ENCODE measurements around the gene ANKRD33B.
A peak's percentile ranks its signal among the peaks of the same experiment; 100 is the strongest.
"Not testable (repeated sequence)": the region's sequence is repeated elsewhere in the genome, so short reads cannot be mapped to it uniquely, and the experiment has no call there.

The ANKRD33B gene

DNA sequence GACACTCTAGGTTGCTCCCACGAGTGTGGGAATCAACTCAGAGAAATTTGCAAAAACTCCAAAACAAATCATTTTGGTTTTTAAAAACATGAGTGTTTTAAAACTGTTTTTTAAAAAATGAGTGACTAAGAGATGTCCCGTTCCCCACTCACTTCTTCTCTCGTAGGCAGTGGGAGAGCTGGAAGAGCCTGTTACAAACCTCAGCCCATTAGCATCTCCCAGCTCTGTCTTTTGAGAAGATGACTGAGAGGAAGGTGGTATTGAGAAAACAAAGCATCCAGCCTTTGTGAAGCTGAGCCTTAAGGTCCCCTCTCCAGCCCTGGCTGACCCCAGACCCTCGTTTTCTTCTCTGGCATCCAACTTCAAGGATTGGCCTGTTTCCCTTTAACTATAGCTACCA, 4.7 kb upstream of the ANKRD33B start:
- no peak for DNase-seq

DNA sequence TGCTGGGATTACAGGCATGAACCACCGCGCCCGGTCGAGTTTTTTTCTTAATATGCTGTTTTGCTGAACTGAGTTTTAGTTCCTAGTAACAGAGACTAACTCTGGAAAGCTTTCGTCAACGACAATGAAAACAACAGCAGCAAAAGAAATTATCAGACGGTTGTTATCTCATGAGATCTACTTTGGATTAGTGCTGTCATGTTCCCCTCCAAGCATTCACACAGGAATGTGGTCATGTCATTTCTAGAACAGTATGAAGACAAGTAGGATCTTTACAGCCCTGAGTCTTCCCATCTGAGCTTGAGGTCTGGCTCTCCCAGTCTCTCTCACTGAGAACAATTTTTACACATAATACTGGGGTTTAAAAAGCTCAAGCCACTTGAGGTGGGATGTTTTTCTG, 4.0 kb upstream of the ANKRD33B start:
- no peak for DNase-seq

DNA sequence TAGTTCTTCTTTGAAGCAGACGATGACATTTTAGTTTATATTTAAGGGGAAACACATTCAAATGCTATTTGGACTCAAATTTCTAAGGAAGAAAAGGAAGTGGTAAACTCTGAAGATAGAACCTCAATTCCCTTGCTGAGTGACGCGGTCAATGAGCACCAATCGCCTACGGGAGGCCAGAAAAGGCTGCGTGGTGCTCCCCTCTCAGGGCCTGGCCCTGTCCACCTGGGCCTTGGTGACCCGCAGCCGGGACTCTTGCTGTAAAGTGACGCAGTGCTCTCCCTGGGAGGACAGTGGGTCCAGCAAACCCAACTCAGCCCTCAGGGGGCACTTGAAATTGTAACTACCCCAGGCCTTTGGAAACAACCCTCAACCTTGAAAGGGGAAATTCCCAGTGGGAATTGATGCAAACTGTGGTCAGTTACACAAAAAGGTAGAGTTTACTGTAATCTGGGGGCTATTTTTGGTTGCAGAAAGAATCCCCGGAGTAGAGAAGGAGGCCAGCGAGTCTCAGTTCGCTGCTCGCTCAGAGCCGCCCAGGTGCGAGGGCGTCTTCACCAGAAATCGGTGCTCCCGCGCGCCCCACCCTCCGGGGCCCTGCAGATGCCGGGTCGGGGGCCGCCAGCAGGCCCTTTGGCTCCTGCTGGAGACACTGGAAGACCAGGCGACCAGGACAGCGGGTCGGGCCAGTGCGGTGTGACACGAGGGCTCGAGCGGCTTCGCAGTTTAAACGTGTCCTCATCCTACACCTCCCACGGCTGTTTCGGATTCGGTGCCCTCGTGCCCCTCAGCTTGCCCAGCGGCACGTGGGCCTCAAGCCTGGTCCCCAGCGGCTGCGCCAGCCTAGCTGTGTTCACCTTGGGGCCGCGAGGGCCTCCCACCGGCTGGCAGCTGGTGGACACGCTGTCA, 1.4 kb upstream of the ANKRD33B start:
- DNase-seq, result peak in 3 of 4 experiments; percentile 46 to 56 (median 55)

DNA sequence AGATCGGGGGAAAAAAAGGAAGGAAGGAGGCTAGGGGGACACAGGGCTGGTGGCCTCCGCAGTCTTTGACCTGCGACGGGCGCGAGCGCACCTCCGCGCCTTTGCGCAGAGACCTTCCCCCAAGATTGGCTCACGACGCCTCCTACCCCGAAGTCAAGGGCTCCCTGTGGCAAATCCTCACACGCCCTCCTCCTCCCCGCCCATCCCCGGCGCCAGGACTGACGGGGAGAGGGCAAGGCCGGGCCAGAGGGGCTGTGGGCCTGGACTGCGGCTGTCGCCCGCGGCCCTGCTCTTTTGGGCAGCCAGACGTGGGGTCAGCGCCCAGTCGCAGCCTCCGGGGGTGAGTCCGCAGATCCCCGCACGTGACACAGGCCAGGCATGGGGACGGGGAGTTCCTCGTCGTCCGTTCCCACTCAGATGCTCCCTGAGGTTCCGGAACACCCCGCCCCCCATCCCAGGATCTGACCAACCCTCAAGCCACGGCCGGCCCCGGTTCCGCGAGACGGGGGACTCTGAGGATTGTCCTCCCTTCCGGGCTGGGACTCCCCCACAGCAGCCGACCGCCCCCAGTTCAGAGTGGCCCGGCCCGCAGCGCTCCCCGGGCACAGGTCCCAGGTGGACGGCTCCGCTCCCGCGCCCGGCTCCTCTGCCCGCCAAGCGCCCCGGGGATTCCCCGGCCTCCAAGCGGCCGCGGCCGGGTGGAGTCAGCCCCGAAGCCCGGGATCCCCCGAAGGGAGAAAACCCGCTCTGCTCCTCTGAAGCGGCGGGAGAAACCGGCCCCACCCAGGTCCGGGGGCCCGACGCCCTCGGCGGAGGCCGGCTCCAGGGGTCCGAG, 543 bp upstream of the ANKRD33B start:
- peak in 3 of 4 experiments; percentile 27 to 55 (median 41) for DNase-seq

DNA sequence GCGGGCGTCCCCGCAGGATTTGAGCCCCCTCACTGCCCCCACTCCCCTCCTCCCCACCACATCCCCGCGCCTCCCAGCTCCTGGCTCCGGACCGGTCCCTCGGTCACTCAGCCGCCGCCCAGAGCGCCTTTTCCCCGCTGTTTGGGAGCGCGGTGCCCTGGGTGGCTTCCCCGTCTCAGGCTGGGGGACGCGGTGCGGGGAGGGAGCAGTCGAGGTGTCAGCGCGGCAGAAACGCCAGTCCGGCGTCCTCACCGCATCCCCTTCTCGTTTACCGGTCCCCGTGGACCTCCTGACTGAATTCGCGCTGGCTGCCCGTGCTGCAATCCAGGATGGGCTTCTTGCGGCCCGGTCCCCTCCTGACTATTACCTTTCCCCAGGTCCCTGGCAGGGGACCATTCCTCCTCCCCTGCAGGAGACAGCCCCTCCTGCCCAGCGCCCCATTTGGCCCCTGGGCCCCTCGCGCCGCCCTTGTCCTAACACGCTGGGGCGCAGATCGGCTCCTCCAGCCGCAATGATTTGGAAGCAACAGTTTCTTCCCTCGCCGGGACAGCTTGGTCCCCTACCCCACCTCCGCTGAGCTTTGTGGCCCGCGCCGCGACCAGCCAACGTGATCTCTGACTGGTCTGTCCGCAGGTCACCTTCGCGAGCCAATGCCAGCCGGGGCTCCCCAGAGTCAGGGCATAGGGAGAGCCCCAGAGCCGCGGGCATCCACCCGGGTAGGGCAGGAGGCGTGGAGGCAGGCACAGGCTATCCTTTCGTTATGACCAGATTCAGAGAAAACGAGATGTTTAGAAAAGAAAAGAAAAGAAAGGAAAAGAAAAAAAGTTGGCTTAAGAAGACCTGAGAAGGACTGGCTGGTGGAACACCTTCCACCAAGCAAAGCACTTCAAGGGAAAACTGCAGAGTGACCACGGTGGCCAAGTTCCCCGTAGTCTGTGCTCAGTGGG, 1.2 kb downstream of the ANKRD33B start:
- DNase-seq, result peak in 1 of 4 experiments; percentile 23

DNA sequence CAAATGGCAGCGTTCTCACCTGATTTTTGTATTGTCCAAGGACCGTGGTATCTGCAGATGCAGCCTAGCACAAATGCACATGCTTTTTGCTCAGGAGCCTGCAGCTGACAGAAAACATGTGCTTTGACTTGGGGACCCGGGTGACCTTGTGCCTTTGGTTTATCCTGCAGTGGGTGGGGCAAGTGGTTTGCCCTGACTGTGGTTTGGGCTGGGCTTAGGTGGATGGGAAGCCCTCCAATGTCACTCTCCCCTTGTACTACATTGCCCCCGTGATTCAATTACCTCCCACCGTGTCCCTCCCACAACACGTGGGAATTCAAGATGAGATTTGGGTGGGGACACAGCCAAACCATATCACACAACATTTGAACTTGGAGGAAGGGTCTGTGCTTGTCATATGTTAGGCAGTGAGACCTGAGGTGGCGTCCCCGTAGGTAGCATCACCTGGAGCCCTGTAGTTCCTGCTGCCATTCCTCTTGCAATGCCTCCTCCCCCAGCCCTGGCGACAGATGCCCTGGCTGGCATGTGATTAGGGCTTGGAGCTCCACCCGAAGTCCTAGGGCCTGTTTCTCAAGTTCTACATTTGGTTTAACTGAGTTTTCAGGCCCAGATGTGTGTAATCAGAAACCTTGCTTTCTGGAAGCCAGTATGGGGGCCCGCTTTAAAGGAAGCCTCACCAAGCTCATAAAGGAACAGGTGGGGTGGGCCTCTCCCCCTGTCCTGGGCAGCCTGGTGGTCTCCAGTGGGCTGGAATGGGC, 2.1 kb downstream of the ANKRD33B start:
- DNase-seq, result no peak

DNA sequence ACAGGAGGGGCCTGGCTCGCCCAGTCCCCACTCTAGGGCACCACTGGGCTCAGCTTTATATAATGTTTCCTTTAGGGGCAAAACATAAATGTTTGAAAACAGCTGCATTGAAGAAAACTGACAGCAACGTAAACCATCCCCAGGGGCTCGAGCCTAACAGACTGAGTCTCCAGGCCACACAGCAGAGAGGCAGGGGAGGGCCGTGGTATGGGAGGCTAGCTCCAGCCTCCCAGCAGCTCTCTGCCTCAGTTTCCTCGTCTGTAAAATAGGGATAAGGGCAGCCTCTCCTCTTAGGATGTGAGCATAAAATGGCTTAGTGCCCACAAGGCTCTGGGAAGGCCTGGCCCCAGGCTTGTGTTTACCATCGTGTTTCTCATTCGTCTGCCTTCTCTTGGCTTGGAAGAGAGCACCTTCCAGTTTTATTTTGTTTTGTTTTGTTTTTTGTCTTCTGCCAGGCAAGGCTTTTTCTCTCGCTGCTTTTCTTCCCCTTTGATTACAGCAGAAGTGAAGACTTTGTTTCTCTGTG, 2.7 kb downstream of the ANKRD33B start:
- DNase-seq, result no peak

DNA sequence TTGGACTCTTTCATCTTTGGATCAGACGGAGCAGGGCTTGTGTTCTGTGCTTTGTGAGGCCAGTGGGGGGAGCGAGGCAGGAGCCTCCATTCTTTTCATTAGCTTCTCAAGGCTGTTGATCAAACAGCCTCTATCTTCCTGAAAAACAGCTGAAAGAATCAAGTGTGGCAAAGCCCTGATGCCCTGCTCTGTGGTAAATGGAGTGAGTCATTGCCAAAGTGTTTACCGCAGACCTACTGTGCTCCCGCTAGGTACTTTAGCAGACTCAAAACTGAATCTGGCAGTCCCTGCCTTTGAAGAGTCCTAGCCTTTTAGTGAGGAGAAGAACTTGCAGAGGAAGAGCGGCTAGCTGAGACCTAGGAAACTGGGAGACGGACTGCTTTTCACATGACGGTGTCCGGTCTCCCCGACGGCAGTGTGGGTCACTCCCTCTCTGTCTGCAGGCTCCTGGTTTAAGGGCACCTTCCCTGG, 3.3 kb downstream of the ANKRD33B start:
- DNase-seq, result no peak

DNA sequence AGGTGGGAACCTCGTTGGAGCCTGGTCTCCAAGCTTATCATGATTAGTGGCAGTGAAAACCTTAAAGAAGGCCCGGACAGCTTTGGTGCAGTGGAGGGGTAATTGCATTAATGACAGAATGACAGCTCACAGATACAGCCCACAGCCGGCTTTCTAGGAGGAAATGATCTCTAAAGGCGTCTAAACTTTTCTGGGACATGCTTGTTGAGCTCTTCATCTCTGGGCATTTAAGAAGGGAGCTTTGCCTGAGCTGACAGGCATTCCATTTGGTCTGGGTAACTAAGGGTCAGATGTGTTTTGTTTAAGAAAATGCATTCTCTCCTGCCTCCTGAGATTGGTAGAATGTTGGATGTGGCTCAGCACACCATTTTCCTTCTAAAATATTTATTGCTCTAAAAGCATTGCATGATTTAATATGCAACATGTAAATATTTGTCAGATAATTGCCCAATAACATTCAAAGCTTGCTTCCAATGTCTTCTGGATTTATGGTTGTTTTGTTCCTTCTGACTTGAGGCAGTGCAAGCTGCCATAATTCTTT, 4.0 kb downstream of the ANKRD33B start:
- DNase-seq, result no peak

DNA sequence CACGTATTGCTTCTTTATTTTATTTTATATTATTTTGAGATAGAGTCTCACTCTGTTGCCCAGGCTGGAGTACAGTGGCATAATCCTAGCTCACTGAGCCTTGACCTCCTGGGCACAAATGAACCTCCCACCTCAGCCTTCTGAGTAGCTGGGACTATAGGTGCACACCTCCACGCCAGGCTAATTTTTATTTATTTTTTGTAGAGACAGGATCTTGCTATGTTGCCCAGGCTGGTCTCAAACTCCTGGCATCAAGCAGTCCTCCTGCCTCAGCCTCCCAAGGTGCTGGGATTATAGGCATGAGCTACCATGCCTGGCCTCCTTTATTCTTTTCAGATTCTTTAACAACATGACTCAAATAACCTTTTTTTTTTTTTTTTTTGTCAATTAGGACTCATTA, 6.7 kb downstream of the ANKRD33B start:
- not testable (repeated sequence) for DNase-seq

DNA sequence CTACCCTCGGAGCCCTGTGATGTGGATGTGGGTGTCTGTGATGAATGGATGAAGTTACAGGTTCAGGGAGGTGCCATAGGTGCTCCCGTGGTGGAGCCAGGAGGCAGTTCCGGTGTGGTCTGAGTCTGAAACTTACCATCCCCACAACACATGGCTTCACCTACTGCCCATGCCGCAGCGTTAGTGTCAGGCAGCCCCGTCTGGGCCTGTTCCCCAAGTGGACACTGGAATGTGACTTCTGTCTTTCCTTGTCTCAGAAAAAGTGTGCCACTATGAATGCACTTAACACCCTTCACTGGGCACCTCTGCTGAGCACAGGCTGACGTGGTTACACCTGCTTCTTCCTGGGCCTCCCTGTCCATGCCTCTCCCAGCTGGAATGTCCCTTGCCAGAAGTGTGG, 8.6 kb downstream of the ANKRD33B start:
- DNase-seq, result no peak

DNA sequence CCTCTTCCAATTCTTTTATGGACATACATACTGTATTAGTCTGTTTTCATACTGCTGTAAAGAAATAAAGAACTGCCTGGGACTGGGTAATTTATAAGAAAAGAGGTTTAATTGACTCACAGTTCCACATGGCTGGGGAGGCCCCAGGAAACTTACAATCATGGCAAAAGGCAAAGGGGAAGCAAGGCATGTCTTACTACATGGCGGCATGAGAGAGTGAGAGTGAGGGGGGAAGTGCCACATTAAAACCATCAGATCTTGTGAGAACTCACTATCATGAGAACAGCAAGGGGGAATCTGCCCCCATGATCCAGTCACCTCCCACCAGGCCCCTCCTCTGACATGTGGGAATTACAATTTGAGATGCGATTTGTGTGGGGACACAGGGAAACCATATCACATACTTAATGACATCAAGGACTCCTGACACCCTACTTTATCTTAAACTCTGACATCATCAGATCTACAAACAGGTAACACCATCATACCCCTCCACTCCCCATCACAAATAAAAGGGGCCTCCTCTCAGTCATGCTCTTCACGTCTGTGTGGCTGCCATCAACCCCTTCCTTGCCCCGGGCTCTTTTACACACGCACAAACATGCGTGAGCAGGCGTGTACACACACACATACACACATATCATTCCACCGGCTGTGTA, 9.7 kb downstream of the ANKRD33B start:
- peak; percentile 45 to 70 (median 55) for DNase-seq

DNA sequence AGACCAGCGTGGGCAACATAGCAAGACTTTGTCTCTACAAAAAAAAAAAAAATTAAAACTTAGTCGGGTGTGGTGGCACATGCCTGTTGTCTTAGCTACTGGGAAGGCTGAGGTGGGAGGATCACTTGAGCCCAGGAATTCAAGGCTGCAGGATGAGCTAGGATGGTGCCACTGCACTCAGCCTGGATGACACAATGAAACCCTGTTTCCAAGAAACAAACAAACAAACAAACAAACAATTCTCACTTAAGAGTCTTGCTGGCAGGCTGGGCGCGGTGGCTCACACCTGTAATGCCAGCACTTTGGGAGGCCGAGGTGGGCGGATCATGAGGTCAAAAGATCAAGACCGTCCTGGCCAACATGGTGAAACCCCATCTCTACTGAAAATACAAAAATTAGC, 11.0 kb downstream of the ANKRD33B start:
- DNase-seq, result not testable (repeated sequence)

DNA sequence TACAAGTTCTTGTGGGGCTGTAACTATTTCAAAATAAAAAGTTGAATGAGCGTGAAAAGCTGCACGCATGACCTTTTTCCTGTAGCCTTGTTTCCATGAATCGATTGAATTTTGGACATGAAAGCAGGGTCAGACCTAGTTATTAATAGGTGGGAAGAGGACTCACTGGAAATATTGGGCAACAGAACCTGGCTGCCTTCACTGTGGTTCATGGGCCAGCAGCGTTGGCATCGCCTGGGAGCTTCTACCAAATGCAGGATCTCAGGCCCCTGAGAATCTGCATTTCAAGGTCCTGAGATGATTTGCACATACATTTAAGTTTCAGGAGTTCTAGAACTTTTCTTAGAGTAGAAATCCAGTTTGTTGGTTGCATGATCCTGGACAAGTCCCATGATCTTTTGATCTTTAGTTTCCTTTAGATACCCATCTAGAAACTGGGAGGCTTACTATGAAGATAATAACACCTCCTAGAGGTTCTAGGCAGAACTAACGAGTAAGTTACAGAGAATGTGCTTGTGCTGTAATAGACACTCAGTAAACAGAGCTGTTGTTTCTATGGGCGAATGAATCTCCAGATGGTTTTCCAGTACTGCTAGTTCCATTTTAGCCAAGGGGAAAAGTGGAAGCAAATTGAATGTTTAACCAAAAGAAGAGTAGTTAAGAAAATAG, 12.4 kb downstream of the ANKRD33B start:
- DNase-seq, result no peak

DNA sequence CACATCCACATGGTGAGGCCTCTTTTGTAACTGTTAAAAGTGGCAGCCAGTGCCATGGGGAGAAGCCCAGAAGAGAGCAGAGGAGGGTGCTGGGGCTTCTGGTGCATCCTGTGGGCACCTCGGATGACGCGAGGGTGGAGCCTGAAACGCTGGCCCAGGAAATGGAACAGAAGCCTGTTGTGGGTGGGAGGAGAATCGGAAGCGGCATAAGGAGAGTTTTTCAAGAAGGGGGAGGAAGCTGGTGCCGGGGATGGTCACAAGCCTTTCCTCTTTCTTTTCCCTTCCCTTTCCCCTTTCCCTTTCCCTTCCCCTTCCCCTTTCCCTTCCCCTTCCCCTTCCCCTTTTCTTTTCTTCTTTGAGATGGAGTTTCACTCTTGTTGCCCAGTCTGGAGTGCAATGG, 12.9 kb downstream of the ANKRD33B start:
- peak in 3 of 4 experiments; percentile 41 to 58 (median 46) for DNase-seq

DNA sequence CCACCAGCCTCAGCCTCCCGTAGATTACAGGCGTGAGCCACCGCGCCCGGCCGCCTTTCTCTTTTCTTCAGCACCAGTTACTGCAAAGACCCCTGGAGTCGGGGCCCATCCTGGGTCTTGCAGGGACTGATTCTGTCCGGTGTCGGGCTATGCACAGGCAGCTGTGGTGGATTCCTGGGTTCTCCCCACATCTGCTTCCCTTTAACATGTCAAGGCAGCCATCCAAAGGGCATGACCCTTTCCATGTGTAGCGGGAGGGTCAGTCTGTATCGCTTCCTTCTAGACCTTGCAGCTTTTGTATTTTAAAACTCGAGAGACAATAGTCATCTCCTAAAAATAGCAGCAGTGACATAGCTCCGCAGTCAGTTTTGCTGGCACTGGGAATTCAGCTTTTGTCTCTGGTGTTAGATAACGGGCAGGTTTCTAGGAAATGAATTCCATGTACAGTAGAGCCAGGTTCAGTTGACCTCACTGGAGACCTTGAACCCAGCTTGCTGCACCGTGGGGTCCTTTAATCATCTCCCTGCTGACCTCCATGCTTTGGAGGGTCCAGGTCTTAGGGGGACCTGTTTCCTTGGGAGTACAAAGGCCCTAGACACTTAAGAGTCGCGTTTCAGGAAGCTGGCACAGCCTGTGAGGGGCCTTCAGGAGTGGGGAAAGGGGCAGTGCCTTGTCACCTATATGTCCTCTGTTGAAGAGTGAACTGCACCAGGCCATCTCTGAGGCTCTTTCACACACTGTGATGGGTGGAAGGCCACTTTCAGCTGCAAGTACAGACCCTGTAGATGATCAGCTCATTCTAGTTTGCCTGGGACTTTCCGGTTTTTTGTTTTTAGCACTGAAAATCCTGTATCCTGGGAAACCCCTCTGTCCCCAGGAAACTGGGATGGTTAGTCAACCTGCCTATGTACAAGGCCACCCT, 13.8 kb downstream of the ANKRD33B start:
- DNase-seq, result peak; percentile 82 to 94 (median 86)

DNA sequence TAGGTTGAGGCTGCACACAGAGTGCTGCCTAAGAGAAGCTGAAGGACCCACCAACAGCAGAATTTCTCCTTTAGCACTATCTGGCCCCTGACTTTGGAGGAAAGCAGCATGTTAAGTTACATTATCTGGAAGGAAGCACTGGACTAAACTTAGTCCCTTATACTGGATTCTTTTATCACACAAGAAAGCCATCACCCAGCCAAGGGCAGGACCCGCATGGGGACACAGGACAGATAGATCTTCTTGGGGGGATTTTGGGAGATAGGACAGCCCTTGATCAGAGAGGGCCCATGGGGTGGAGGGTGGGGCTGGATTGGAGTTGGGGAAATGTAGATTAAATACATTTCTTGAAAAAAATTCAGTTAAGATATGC, 14.4 kb downstream of the ANKRD33B start:
- DNase-seq, result no peak

DNA sequence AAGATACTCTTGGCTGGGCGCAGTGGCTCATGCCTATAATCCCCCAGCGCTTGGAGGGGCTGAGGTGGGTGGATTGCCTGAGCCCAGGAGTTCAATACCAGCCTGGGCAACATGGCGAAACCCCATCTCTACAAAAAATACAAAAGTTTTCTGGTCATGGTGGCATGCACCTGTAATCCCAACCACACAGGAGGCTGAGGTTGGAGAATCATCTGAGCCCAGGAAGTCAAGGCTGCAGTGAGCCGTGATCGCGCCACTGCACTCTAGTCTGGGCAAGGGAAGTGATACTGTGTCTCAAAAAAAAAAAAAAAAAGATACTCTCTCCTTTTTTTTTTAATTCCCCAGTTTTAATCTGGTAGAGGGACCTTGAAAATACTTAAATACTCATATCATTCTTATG, 15.0 kb downstream of the ANKRD33B start:
- DNase-seq, result peak in 3 of 4 experiments; percentile 40 to 52 (median 51)

Measured in suppressor macrophage (primary cell).